ENCODE results near the gene LRRFIP1.

Gene LRRFIP1

GRCh38 chr2:237798236-237799059 is 171.1 kb downstream of the LRRFIP1 start, which contains the start of gene RBM44:
Gene RBM44, plus strand, starts transcription at chr2:237798779. Its CDS starts 14,831 bp downstream, at chr2:237813610.
- DNase-seq = no peak

GRCh38 chr2:237799060-237799428 is 171.7 kb downstream of the LRRFIP1 start:
- no peak for DNase-seq

- DNase-seq = no peak
These were observed 174.1 kb downstream of the LRRFIP1 start for GRCh38 chr2:237801466-237801865.

GRCh38 chr2:237806334-237806733 is 178.9 kb downstream of the LRRFIP1 start:
- no peak for DNase-seq

- DNase-seq = no peak
These were observed 188.2 kb downstream of the LRRFIP1 start for GRCh38 chr2:237815637-237816036.

- DNase-seq = no peak
These were observed 189.1 kb downstream of the LRRFIP1 start for GRCh38 chr2:237816531-237816930.

- DNase-seq = no peak
These were observed 190.7 kb downstream of the LRRFIP1 start for GRCh38 chr2:237818066-237818473.

- DNase-seq = no peak
These were observed 191.8 kb downstream of the LRRFIP1 start for GRCh38 chr2:237819231-237819630.

GRCh38 chr2:237820421-237820820 is 193.0 kb downstream of the LRRFIP1 start:
- no peak for DNase-seq

GRCh38 chr2:237823544-237823943 is 196.2 kb downstream of the LRRFIP1 start:
- no peak for DNase-seq

GRCh38 chr2:237824085-237824484 is 196.7 kb downstream of the LRRFIP1 start:
- no peak for DNase-seq

- DNase-seq = no peak
These were observed 200.1 kb downstream of the LRRFIP1 start for GRCh38 chr2:237827421-237827987.

Data from SW 1271 (cell line).